Measurements from ENCODE around the gene METTL22.
"Not testable (repeated sequence)": the region's sequence is repeated elsewhere in the genome, so short reads cannot be mapped to it uniquely, and the experiment has no call there.

METTL22 gene

DNA sequence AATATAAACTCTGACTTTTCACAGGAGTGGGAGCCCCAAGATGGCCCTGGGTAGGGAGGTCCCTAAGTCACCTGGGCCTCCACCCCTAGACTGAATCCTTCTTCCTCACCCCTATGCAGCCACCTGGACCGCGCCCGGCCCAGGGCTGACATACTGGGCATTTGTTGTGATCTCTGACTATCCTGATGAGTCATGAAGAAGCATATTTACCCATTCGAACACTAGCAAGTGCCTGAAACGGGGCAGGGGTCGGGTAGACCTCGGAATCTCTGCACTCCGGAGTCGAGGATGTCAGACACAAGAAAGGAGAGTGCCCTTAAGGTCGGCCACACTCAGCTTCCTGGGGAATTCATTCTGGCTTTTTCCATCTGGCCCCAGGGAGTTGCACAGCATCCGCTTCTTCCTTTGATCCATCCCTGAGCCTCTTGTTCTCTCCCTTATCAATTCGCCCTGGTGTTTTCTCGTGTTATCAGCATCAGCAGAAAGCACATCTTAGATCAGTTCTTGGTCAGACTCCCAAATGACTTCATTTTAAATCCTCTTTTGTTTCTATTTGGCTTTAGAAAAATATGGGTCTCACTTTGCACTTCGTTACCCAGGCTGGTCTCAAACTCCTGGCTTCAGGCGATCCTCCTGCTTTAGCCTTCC, 10.4 kb downstream of the METTL22 start:
- no peak for DNase-seq (ENCODE audit: low read depth in 2 of 2)

DNA sequence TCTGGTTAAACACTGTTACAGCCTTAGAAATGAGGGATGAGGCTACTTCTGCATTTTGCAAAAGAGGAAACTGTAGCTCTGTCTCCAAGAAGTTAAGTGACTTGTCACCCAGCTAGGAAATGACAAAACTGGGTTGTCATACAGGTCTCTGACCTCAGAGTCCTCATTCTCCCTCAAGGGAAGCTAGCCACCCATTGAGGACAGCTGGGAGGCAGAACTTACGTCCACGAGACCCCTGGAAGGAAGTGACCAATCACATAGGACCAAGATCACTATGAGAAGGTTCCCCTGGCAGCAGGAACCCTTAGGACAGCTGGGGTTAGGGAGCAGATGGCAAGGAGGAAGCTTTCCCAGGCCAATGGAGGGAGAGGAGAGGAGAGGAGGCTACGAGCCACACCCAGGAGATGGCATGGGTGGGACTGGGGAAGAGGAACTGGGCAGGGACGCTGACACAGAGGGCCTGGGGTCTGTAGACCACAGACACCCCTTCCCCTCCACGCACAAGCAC, 11.2 kb downstream of the METTL22 start:
- DNase-seq (ENCODE audit: low read depth in 2 of 2) = no peak

DNA sequence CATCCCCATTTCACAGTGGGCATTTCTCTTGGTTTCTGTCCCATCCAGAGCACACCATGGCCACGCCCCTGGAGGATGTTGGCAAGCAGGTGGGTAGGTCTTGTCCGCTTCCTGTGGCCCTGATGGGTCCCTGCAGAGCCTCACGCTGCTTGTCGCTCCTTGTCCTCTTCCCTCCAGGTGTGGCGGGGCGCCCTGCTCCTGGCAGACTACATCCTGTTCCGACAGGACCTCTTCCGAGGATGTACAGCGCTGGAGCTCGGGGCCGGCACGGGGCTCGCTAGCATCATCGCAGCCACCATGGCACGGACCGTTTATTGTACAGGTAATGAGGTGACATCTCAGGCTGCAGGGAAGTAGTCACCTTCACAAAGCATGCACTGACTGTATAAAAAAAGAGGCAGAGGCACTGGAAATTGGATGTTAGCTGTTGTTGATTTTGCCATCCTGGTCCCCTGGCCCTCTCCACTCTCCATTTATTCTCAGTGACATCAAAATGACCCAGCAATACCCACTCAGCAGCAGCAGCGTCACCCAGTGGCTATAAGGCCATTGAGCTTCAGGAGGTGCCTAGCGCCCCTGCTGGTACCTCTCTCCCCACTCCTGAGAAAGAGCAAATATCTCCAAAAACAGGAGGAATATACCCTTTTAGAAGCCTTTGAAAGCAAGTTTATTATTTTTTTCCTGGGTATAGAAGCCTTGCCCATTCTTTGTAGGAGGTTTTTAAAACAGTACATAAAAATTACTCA, 13.7 kb downstream of the METTL22 start:
- DNase-seq (ENCODE audit: low read depth in 2 of 2) = no peak

DNA sequence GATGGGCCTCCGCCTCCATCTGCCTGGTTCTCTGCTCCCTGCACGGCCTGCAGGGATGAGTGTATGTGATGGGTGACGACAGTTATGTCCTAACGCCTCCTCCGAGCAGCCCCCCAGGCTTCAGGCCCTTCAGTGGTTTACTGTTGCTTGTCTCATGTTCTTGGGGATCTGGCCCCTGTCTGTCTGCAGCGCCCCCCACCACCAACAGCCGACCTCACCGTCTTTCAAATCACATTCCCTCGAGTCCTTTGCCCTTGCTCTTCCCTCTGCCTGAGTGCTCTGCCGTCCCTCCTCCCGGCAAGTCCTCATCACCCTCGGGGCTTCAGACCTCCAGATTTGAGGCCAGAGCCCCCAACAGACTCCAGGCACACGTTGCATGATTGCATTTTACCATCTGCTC, 18.2 kb downstream of the METTL22 start:
- DNase-seq (ENCODE audit: low read depth in 2 of 2) = no peak

DNA sequence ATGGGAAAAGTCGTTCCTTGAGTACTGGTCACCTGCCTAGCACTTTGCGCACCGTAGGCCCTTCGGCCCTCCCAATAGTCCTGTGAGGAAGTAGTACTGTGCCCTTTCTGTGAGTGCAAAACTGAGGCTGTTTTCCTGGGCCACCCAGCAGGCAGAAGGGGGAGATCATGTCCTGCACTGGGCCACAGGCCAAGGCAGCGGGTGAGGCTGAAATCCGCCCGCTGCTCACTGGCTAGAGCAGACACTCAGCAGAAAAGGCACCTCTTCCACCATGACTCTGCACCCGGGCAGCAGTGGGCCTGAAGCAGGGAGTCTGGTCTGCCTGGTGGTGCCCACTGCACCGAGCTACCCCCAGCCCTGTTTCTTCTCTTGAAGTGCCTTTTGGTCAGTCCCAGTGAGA, 20.2 kb downstream of the METTL22 start:
- DNase-seq (ENCODE audit: low read depth in 2 of 2) = no peak

DNA sequence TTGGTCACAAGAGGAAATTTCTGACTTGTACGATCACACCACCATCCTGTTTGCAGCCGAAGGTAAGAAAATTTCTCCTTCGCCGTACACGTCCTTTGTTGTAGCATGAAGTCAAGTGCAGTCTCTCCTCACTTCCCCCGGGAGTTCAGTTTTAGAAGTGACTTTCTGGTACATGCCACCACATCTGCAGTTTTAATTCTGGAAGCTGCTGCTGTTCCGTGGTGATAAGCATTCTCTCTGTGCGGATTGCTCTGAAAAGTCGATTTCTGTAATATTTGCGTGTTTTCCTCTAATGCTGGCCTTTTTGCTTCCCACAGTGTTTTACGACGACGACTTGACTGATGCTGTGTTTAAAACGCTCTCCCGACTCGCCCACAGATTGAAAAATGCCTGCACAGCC, 20.6 kb downstream of the METTL22 start:
- no peak for DNase-seq (ENCODE audit: low read depth in 2 of 2)

DNA sequence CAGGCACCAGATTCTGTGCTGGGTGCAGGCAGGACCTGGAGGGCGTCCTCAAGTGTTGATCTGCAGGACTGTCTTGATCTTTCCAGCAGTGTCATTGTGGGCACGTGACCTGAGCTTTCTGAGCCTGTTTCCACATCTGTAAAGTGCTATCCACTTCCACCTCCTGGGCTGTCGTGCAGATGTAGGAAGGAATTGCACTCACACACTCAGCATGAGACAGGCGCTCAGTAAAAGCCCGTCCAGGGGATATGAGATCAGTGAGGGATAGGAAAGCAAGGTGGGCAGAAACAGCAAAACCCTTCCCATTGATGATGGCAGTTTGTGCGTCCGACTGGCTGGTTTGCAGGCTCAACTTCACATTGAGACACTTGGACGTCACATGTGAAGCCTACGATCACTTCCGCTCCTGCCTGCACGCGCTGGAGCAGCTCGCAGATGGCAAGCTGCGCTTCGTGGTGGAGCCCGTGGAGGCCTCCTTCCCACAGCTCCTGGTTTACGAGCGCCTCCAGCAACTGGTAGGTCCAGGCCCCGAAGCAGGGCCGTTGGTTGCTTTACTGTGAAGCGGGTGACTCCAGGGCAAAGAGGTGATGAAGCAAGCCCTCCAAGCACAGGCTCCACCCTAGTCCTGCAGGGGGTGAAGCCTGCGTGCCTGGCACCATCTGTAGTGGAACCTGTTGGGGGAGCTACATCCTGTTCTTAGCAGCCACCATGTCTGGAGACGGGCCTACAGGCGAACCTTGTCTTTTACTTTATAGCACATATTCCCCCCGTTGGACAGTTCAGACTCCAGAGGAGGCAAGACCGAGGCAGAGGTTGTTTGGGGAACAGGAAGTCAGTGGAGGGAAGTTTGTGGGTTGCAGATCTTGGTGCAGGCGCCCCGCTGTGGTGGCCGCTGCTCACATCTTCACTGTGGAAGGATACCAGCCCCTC, 23.0 kb downstream of the METTL22 start:
- no peak for DNase-seq (ENCODE audit: low read depth in 2 of 2)

DNA sequence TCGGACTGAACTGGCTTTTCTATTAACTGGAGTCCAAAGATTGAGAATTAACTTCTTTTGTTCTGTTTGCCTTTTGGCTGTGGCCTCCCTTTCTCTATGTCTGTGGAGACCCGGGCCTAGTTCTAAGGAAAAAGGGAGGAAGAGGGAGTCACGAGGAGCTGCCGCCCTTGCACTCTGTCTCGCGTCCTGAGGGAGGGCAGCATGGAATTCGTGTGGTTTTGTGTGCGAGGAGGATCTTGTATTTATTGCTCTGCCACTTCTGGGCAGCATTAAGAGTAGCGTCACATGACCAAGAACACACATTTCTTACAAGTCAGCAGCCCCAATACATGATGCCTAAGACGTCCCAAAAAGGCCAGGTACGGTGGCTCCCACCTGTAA, 23.6 kb downstream of the METTL22 start:
- no peak for DNase-seq (ENCODE audit: low read depth in 2 of 2)

DNA sequence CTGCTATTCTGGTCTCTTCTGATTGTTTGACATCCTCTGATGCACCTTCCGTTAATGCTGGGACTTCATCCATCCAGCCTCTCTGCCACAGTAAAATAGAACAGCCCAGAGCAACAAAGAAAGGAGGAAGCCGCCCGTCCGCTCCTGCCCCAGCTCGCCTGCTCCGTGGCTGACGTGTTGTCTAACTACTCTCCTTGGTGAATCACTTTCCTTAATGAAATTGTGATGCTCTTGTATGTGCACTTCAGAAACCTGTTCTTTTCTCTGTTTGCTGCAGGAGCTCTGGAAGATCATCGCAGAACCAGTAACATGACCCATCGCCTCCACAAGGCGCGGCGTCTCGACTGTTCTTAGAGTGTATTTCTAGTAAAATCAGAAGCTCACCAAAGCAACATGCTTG, 24.3 kb downstream of the METTL22 start:
- DNase-seq (ENCODE audit: low read depth in 2 of 2) = no peak

DNA sequence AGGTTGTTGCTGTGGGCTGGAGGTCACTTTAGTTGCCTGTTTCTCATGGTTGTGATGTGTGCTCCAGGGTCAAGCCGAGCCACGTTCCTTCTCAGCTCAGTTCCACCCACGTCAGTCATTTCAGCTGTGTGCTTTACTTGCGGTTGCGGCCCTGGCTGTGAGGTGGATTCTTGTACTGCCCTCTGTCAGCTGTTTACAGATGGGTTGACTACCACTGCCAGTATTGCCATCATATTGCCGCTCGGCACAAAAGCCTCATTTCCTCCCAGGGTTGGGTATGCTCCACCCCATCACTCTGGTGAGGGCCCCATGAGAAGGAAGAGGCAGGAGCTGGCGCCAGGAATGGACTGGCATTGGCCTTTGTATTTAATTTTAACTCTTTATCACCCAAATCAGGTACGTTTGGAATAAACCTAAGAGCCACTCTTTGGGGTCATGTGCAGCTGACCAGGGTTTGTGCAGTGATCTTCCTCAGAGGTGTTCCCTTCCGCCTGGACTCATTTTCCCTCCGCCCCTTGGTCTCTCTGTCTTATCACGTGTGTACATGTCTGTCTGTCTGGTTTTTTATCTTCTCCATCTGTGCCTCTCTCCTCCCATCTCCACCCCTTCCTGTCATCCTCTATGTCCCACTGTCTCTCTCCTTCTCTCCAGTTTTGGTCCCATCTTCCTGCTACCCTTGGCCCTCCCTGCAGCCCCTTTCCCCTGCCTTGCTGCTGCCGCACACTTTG, 25.0 kb downstream of the METTL22 start:
- DNase-seq (ENCODE audit: low read depth in 2 of 2) = no peak

DNA sequence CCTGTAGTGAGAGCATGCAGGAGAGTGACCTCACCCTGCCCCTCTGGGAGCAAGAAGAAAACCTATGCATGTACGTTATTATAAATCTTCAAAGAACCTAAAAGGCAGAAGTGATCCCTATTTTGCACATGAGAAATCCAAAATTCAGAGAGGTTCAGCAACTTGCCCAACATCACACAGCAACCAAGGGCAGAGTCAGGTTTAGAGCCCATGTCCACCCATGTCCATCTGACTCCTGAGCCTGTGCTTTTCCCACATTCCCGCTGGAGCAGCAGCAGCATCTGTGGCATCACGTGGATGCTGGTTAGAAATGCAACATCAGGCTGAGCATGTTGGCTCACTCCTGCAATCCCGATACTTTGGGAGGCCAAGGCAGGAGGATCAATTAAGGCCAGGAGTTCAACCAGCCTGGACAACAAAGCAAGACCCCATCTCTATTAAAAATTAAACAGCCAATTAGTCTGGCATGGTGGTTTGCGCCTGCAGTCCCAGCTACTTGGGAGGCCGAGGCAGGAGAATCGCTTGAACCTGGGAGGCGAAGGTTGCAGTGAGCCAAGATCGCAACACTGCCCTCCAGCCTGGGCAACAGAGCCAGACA, 26.3 kb downstream of the METTL22 start:
- no peak for DNase-seq (ENCODE audit: low read depth in 2 of 2)

DNA sequence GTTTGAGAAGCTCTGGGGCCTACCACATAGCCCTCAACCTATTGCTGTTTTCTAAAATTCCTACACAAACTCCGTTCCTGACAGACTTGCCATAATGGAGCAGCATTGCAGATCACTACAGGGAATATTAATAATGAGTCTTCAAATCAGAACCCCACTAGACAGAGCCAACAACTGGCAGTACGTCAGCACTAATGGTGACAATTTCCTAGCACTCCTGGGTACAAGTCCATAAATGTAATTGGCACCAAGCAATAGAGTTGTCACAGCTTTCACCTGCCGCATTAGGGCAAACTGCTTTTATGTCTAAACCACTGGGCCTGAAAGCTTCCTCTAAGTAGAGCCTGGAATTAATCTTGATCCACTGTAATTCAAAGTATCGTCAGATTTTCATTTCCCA, 27.4 kb downstream of the METTL22 start:
- DNase-seq (ENCODE audit: low read depth in 2 of 2) = no peak

DNA sequence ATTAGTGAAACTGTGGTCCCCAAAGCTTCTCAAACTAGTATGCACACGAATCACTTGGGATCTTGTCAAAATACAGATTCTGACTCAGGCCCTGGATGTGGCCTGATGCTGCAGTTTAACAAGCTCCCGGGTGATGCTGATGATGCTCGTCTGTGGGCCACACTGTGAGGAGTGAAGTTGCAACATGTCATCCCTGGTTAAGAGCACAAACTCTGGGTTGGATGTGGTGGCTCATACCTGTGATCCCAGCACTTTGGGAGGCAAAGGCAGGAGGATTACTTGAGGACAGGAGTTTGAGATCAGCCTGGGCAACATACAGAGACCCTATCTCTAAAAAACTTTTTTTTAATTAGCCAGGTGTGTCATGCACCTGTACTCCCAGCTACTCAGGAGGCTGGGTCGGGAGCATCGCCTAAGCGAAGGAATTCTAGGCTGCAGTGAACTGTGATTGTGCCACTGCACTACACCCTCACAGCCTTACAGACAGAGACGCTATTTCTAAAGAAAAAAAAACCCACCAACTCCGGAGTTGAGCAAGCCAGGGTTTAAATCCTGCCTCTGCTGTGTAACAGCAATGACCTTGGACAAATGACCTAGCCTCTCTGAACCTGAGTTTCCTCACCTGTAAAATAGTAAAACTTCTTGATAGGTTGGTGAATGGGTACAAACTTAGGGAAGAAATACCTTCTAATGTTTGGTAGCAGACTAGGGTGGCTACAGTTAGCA, 28.5 kb downstream of the METTL22 start:
- no peak for DNase-seq (ENCODE audit: low read depth in 2 of 2)

DNA sequence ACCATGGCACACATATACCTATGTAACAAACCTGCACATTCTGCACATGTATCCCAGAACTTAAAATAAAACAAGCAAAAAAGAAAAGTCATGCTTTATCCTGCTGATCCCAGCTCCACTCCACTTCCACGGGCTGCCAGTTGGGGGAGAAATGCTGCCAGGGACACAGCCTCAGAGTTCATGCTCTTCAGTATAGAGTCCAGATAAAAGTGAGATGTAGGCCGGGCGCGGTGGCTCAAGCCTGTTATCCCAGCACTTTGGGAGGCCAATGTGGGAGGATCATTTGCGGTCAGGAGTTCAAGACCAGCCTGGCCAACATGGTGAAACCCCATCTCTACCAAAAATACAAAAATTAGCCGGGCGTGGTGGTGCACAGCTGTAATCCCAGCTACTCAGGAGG, 30.5 kb downstream of the METTL22 start:
- not testable (repeated sequence) for DNase-seq (ENCODE audit: low read depth in 2 of 2)

DNA sequence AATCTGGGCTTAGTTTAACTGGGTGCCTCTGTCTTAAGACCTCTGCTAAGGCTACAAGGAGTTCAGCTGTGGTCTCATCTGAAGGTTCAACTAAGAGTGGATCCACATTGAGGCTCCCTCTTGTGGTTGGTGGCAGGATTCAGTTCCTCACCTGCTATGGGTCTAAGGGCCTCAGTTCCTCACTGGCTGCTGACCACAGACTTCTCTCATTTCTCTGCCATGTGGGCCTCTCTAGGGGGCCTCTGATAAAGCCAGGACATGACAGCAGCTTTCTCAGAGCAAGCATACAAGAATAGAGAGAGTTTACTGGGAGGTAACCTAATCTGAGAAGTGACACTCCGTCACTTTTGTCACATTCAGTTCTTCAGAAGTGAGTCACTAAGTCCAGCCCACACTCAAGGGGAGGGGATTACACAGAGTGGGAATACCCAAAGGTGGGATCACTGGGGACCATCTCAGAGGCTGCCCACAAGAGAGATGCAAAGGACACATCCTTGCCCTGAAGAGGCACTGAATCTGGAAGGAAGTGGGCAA, 33.8 kb downstream of the METTL22 start:
- no peak for DNase-seq (ENCODE audit: low read depth in 2 of 2)

DNA sequence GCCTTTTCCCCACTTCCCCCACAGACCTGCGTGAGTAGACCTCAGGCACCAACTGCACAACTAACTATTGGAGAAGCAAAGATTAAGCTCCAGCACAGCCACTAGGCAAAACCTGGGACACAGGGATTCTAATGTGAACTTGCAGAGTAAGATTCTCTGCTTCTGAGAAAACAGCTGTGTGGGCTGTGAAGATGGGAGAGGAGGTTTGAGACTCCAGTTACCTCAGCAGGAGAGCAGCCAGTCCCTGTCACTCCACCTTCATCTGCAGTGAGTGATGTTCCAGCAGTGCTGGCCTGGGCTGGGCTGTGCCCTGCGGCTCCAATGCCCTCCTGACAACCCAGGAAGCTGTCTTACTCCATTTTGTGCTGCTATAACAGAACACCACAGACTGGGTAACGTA, 34.9 kb downstream of the METTL22 start:
- DNase-seq (ENCODE audit: low read depth in 2 of 2) = no peak

DNA sequence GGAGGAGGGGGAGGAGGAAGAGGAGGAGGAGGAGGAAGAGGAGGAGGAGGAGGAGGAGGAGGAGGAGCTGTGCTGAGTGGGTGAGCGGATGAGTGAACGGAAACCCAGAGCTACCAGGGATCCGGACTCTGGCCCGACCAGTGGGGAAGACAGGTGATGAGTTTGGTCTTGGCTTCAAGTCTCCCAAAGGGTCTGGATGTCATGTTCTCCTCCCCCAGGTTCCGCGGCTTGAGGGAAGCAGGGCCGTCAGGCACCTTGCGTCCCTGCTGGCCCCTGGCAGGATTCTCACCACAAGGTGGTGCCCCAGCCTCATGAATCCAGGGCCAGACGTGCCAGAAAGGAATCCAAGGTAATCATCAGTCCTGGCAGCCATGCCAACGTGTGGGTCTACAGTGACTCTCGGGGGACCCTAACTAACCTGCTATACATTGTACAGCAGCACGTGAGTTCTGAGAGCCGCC, 39.4 kb downstream of the METTL22 start:
- peak in 1 of 2 donors; percentile 37 for DNase-seq (ENCODE audit: low read depth in 2 of 2)

DNA sequence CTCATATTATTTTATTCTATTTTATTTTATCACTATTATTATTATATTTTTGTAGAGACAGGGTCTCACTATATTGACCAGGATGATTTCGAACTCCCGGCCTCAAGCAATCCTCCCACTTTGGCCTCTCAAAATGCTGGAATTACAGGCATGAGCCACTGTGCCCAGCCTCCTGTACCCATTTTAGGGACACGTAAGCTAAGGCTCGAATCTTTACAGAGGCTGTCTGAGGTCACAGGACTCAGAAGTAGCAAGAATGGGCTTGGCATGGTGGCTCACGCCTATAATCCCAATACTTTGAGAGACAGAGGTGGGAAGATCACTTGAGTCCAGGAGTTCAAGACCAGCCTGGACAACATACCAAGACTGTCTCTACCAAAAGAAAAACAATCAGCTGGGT, 40.2 kb downstream of the METTL22 start:
- no peak for DNase-seq (ENCODE audit: low read depth in 2 of 2)

DNA sequence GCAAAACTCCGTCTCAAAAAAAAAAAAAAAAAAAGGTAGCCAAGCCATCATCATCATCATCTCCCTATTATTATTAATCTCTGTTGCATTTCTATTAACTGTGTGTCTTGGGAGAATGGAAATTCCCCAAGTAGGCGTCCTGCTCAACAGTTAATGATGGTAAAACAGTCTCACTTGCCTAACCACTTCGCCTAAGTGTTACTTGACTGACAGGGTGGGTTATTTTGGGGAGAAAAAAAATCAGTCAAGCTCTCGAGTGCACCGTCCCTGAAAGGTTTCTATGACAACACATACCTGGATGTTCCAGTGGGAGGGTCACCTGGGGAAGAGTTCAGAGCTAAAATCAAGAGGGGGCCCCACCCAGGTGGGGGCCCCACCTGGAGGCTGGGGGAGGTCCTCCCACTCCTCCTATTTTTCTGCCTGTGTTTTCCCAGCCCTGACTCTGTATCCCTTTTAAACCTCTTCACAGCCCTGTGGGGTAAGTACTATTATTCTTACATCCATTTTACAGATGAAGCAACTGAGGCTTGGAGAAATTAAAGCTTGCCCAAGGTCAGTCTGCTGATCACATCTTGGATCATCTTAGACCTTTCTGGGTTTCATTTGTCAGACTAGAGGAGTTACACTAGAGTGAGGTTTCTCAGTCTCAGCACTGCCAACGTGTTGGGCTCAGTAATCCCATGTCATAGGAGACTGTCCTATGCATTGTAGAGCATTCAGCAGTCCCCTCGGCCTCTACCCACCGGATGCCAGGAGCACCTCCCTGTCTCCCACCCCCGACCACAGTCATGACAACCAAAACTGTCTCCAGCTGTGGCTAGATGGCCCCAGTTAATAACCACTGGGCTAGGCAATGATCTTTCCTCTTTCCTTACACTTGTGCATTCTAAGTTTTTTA, 41.9 kb downstream of the METTL22 start:
- DNase-seq (ENCODE audit: low read depth in 2 of 2) = no peak
